ENCODE results near the gene RAB18.

DNA sequence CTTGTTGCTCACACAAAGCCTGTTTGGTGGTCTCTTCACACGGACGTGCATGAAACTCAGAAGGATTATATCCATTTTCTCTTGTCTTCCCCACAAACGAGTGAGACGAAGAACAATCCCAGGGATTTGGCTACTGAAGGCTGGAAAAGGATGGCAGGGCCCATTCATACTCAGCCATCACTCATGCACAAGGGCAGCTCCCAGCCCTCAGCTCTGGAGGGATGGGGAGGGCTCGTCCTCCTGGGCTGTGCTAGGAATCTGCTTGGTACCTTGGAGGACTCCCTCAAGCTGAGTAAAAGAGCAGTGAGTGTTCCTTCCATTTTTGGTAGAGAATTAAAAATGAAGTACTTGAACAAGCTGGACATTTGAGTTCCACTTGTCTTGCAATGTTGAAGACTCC is 33.2 kb upstream of the RAB18 start:
- no peak for TF ChIP-seq CTCF (IDR thresholded peaks at IDR 0.05; ENCODE audit: low read length)
- TF ChIP-seq EZH2phosphoT487 (IDR thresholded peaks at IDR 0.05; ENCODE audit: low read length), result no peak

Data from MM.1S (cell line).